IPS DF 4.7 (cell line): Measurements from ENCODE around the gene OR51B6.
"Not testable (repeated sequence)": the region's sequence is repeated elsewhere in the genome, so short reads cannot be mapped to it uniquely, and the experiment has no call there.

Experiments used
- DNase-seq: peaks from one replicate; pipeline ENCODE4 v3.0.0-alpha.2; 2013; ENCODE audit warnings: low spot score; ENCODE audit errors: extremely low read depth

Gene OR51B6

GRCh38 chr11:5364214-5364613 is 12.9 kb downstream of the OR51B6 start:
- no peak for DNase-seq

- DNase-seq: not testable (repeated sequence)
Measured at GRCh38 chr11:5366365-5366764, 15.1 kb downstream of the OR51B6 start.

- DNase-seq: no peak
Measured at GRCh38 chr11:5366856-5367255, 15.5 kb downstream of the OR51B6 start.

GRCh38 chr11:5367448-5368074 is 16.3 kb downstream of the OR51B6 start:
- no peak for DNase-seq

- peak; percentile 19 for DNase-seq
Measured at GRCh38 chr11:5368502-5369043, 17.3 kb downstream of the OR51B6 start.

GRCh38 chr11:5369789-5370188 is 18.5 kb downstream of the OR51B6 start:
- no peak for DNase-seq

GRCh38 chr11:5380740-5381342 is 29.5 kb downstream of the OR51B6 start:
- peak; percentile 58 for DNase-seq

- DNase-seq: no peak
Measured at GRCh38 chr11:5383576-5383975, 32.3 kb downstream of the OR51B6 start, which contains the start of gene OR51M1. TSS of gene OR51M1 (plus strand) at chr11:5383812. CDS start at chr11:5389399, 5,587 bp downstream.

GRCh38 chr11:5384335-5384734 is 33.0 kb downstream of the OR51B6 start:
- DNase-seq: no peak

GRCh38 chr11:5390210-5390609 is 38.9 kb downstream of the OR51B6 start:
- DNase-seq: no peak

GRCh38 chr11:5394091-5394490 is 42.8 kb downstream of the OR51B6 start:
- DNase-seq: no peak

GRCh38 chr11:5398936-5399335 is 47.6 kb downstream of the OR51B6 start:
- DNase-seq: no peak
